Retina (tissue), 1 donor: Measurements from ENCODE around the gene KRTAP10-5.

Source experiments
- DNase-seq: peaks from one replicate; pipeline ENCODE4 v3.0.0-alpha.2; 2016

The KRTAP10-5 gene

GRCh38 chr21:44548381-44548780 is 32.0 kb downstream of the KRTAP10-5 start:
- no peak for DNase-seq

- DNase-seq: no peak
These were observed 32.6 kb downstream of the KRTAP10-5 start for GRCh38 chr21:44547656-44548331.

GRCh38 chr21:44544566-44544965 is 35.8 kb downstream of the KRTAP10-5 start:
- no peak for DNase-seq

- DNase-seq: no peak
These were observed 37.7 kb downstream of the KRTAP10-5 start for GRCh38 chr21:44542716-44543115.

GRCh38 chr21:44540741-44541288 is 39.6 kb downstream of the KRTAP10-5 start:
- DNase-seq: no peak

- no peak for DNase-seq
These were observed 40.3 kb downstream of the KRTAP10-5 start, which contains the start of gene KRTAP10-1 for GRCh38 chr21:44539991-44540666. KRTAP10-1 (minus strand) TSS chr21:44540195; CDS start chr21:44540150, 45 bp downstream.

GRCh38 chr21:44539046-44539445 is 41.4 kb downstream of the KRTAP10-5 start:
- no peak for DNase-seq

GRCh38 chr21:44537930-44538911 is 42.2 kb downstream of the KRTAP10-5 start:
- DNase-seq: no peak

- DNase-seq: no peak
These were observed 44.4 kb downstream of the KRTAP10-5 start for GRCh38 chr21:44535963-44536362.

GRCh38 chr21:44534688-44535087 is 45.7 kb downstream of the KRTAP10-5 start:
- DNase-seq: no peak

GRCh38 chr21:44533891-44534627 is 46.3 kb downstream of the KRTAP10-5 start:
- no peak for DNase-seq

GRCh38 chr21:44533121-44533890 is 47.1 kb downstream of the KRTAP10-5 start:
- no peak for DNase-seq

- DNase-seq: no peak
These were observed 47.7 kb downstream of the KRTAP10-5 start for GRCh38 chr21:44532712-44533111.

- DNase-seq: no peak
These were observed 48.5 kb downstream of the KRTAP10-5 start for GRCh38 chr21:44531606-44532564.

GRCh38 chr21:44530903-44531605 is 49.4 kb downstream of the KRTAP10-5 start:
- DNase-seq: no peak

GRCh38 chr21:44530221-44530902 is 50.0 kb downstream of the KRTAP10-5 start:
- no peak for DNase-seq

- no peak for DNase-seq
These were observed 50.8 kb downstream of the KRTAP10-5 start for GRCh38 chr21:44529503-44530125.
